NCI-H1092 (cell line): ENCODE data around the gene NCMAP.
"Not testable (repeated sequence)": the region's sequence is repeated elsewhere in the genome, so short reads cannot be mapped to it uniquely, and the experiment has no call there.

ENCODE experiments used
- DNase-seq: peaks from one replicate; lab custom pipeline; 2025; lab: John Stamatoyannopoulos, UW

Gene NCMAP

GRCh38 chr1:24555591-24556413 is at the start of gene NCMAP:
Gene NCMAP, plus strand, starts transcription at chr1:24556087. Its CDS starts 39,344 bp downstream, at chr1:24595431.
- DNase-seq, result no peak

- DNase-seq, result no peak
These were observed 49.1 kb upstream of the NCMAP start for GRCh38 chr1:24506691-24507381.

- no peak for DNase-seq
These were observed 48.5 kb upstream of the NCMAP start for GRCh38 chr1:24507405-24507804.

GRCh38 chr1:24508911-24509310 is 47.0 kb upstream of the NCMAP start:
- no peak for DNase-seq

- DNase-seq, result no peak
These were observed 42.2 kb upstream of the NCMAP start for GRCh38 chr1:24513706-24514105.

GRCh38 chr1:24514946-24515345 is 40.9 kb upstream of the NCMAP start:
- DNase-seq, result no peak

- DNase-seq, result not testable (repeated sequence)
These were observed 40.1 kb upstream of the NCMAP start for GRCh38 chr1:24515671-24516209.

GRCh38 chr1:24516506-24516905 is 39.4 kb upstream of the NCMAP start:
- DNase-seq, result no peak

- no peak for DNase-seq
These were observed 38.0 kb upstream of the NCMAP start for GRCh38 chr1:24517898-24518297.

- not testable (repeated sequence) for DNase-seq
These were observed 35.6 kb upstream of the NCMAP start for GRCh38 chr1:24520282-24520681.

GRCh38 chr1:24525606-24526005 is 30.3 kb upstream of the NCMAP start:
- no peak for DNase-seq

GRCh38 chr1:24526045-24526444 is 29.8 kb upstream of the NCMAP start:
- DNase-seq, result no peak

GRCh38 chr1:24526940-24527542 is 28.8 kb upstream of the NCMAP start:
- peak; percentile 5 for DNase-seq

- peak; percentile 90 for DNase-seq
These were observed 27.1 kb upstream of the NCMAP start for GRCh38 chr1:24528744-24529143.

- DNase-seq, result not testable (repeated sequence)
These were observed 26.6 kb upstream of the NCMAP start for GRCh38 chr1:24529292-24529691.

GRCh38 chr1:24535021-24535424 is 20.9 kb upstream of the NCMAP start:
- no peak for DNase-seq

GRCh38 chr1:24535778-24536177 is 20.1 kb upstream of the NCMAP start:
- no peak for DNase-seq

- DNase-seq, result peak; percentile 17
These were observed 19.5 kb upstream of the NCMAP start for GRCh38 chr1:24536391-24536840.

- DNase-seq, result no peak
These were observed 15.6 kb upstream of the NCMAP start for GRCh38 chr1:24540051-24540905.

- DNase-seq, result no peak
These were observed 14.8 kb upstream of the NCMAP start for GRCh38 chr1:24540906-24541710.
